Astrocyte (in vitro differentiated cells and primary cell): ENCODE measurements around the gene CTXN3. TPM values are rescaled to one million over a fixed set of nuclear protein-coding genes. Genes with fewer than 3 reads are reported as not detected.

Source experiments
- DNase-seq: peaks from one replicate; pipeline ENCODE4 v3.0.0-alpha.2; 2010; ENCODE audit warnings: low read depth
- FAIRE-seq: peaks from 2 replicates; lab custom pipeline; 2011; peaks lifted over from hg19 to GRCh38; lab: Jason Lieb, UNC
- H2AFZ ChIP-seq: 2 replicates; pipeline ENCODE4 v1.6.0; 2012; ENCODE audit warnings: low read depth, low read length, inconsistent platforms
- H3K27ac ChIP-seq: 2 replicates; pipeline ENCODE4 v1.5.1; 2011; ENCODE audit warnings: low read depth, low read length, inconsistent platforms
- H3K27me3 ChIP-seq: 2 replicates; pipeline ENCODE4 v1.6.0; 2011; ENCODE audit warnings: low read length, inconsistent platforms; ENCODE audit not compliant: insufficient read depth
- H3K36me3 ChIP-seq: 2 replicates; pipeline ENCODE4 v1.5.1; 2011; ENCODE audit warnings: low read length, inconsistent platforms; ENCODE audit not compliant: insufficient read depth
- H3K4me1 ChIP-seq: 2 replicates; pipeline ENCODE4 v1.5.1; 2011; ENCODE audit warnings: low read length, inconsistent platforms; ENCODE audit not compliant: insufficient read depth
- H3K4me2 ChIP-seq: 2 replicates; pipeline ENCODE4 v1.6.0; 2012; ENCODE audit warnings: low read length, inconsistent platforms
- H3K4me3 ChIP-seq: 2 replicates; pipeline ENCODE4 v1.5.1; 2011; ENCODE audit warnings: low read depth, mild to moderate bottlenecking, low read length, inconsistent platforms; ENCODE audit not compliant: insufficient read depth
- H3K79me2 ChIP-seq: 2 replicates; pipeline ENCODE4 v1.6.0; 2012; ENCODE audit warnings: mild to moderate bottlenecking, low read length, inconsistent platforms; ENCODE audit not compliant: insufficient read depth
- H3K9ac ChIP-seq: 2 replicates; pipeline ENCODE4 v1.6.0; 2012; ENCODE audit warnings: mild to moderate bottlenecking, low read length, inconsistent platforms
- H3K9me3 ChIP-seq: 2 replicates; pipeline ENCODE4 v1.5.1; 2012; ENCODE audit warnings: low read depth, mild to moderate bottlenecking, low read length, inconsistent platforms; ENCODE audit not compliant: insufficient read depth
- H4K20me1 ChIP-seq: 2 replicates; pipeline ENCODE4 v1.6.0; 2012; ENCODE audit warnings: low read length, inconsistent platforms; ENCODE audit not compliant: insufficient read depth
- H3K27ac Mint-ChIP-seq: one replicate; pipeline ENCODE4 v1.8.0; 2021; ENCODE audit warnings: mild to moderate bottlenecking, mixed read lengths; ENCODE audit not compliant: unreplicated experiment
- H3K27me3 Mint-ChIP-seq: one replicate; pipeline ENCODE4 v1.8.0; 2021; ENCODE audit warnings: low read depth, mixed read lengths; ENCODE audit not compliant: unreplicated experiment
- H3K36me3 Mint-ChIP-seq: one replicate; pipeline ENCODE4 v1.8.0; 2021; ENCODE audit warnings: low read depth, mixed read lengths; ENCODE audit not compliant: unreplicated experiment
- H3K4me1 Mint-ChIP-seq: one replicate; pipeline ENCODE4 v1.8.0; 2021; ENCODE audit warnings: low read depth, mixed read lengths; ENCODE audit not compliant: unreplicated experiment
- H3K4me3 Mint-ChIP-seq: one replicate; pipeline ENCODE4 v1.8.0; 2021; ENCODE audit warnings: mild to moderate bottlenecking, moderate library complexity, mixed read lengths; ENCODE audit not compliant: unreplicated experiment
- H3K9me3 Mint-ChIP-seq: one replicate; pipeline ENCODE4 v1.8.0; 2021; ENCODE audit warnings: mild to moderate bottlenecking, mixed read lengths; ENCODE audit not compliant: unreplicated experiment
- EZH2 ChIP-seq: IDR thresholded peaks from 2 replicates; pipeline ENCODE4 v1.6.1; 2012; ENCODE audit warnings: mild to moderate bottlenecking, low read length, inconsistent platforms; ENCODE audit not compliant: insufficient read depth
- total RNA-seq: library from RNA; stranded (reverse); gene quantifications from 2 replicates; pipeline ENCODE4 v1.2.1, GENCODE V29; 2021
- TF ChIP-seq, protein P1 (sequence below): IDR thresholded peaks from 2 replicates; pipeline ENCODE4 v1.5.1; 2011; ENCODE audit warnings: low read depth, mild to moderate bottlenecking, inconsistent platforms, low read length, moderate library complexity; ENCODE audit not compliant: insufficient read depth

The CTXN3 gene
- total RNA-seq, 1 donor from 2014 or later: not detected

DNA sequence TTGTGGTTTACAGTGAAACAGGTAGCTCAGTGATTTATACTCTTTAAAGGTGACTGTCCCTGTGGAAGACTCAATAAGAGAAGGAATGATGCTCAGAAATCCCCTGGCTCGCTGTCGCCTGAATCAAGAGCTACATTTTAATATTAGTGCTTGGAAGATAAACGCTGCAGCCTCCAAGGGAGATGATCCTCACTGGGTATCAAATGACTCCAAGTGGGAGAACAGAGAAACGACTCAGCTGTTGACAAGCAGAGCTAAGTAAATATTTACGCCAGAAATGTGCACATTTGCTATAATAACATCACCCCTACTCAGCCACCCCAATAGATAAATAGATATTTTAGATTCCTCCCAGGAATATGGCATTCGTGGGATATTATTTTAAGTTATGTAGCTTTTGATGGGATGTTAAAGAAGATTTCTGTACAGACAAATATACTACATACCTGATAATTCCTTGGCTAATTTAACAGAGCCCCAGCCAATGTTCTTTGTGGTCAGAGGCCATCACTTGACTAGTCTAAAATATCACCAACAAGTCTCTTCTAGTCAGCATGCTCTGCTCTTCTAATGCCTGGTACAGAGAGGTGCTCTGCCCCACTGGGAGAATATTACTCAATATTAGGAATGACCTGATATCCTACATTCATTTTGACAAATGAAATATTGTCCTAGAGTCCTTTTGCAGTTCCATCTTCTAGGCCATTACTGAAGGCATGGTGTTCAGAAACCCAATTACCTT, 36.0 kb downstream of the CTXN3 start:
- H3K27me3 Mint-ChIP-seq: no peaks in the 10 kb centered on the region
- no peaks in the 10 kb centered on the region for H3K36me3 Mint-ChIP-seq
- Histone ChIP-seq H3K4me1 (no peaks in the 10 kb centered on the region), H3K9me3 (no peaks in the 10 kb centered on the region), H3K4me2 (no peak overlapping the region), H3K79me2 (no peaks in the 10 kb centered on the region), H3K27ac (no peak overlapping the region), H3K4me3 (no peak overlapping the region), H3K36me3 (no peaks in the 10 kb centered on the region), H4K20me1 (no peaks in the 10 kb centered on the region), H3K27me3 (no peaks in the 10 kb centered on the region), H3K9ac (no peak overlapping the region), H2AFZ (no peak overlapping the region)
- no peak overlapping the region for H3K27ac Mint-ChIP-seq
- no peaks in the 10 kb centered on the region for H3K4me1 Mint-ChIP-seq
- H3K4me3 Mint-ChIP-seq: no peak overlapping the region
- FAIRE-seq (no peak), DNase-seq (no peak)
- TF ChIP-seq EZH2: no peak
- TF ChIP-seq, protein P1, sequence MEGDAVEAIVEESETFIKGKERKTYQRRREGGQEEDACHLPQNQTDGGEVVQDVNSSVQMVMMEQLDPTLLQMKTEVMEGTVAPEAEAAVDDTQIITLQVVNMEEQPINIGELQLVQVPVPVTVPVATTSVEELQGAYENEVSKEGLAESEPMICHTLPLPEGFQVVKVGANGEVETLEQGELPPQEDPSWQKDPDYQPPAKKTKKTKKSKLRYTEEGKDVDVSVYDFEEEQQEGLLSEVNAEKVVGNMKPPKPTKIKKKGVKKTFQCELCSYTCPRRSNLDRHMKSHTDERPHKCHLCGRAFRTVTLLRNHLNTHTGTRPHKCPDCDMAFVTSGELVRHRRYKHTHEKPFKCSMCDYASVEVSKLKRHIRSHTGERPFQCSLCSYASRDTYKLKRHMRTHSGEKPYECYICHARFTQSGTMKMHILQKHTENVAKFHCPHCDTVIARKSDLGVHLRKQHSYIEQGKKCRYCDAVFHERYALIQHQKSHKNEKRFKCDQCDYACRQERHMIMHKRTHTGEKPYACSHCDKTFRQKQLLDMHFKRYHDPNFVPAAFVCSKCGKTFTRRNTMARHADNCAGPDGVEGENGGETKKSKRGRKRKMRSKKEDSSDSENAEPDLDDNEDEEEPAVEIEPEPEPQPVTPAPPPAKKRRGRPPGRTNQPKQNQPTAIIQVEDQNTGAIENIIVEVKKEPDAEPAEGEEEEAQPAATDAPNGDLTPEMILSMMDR: no peak
- no peaks in the 10 kb centered on the region for H3K9me3 Mint-ChIP-seq

DNA sequence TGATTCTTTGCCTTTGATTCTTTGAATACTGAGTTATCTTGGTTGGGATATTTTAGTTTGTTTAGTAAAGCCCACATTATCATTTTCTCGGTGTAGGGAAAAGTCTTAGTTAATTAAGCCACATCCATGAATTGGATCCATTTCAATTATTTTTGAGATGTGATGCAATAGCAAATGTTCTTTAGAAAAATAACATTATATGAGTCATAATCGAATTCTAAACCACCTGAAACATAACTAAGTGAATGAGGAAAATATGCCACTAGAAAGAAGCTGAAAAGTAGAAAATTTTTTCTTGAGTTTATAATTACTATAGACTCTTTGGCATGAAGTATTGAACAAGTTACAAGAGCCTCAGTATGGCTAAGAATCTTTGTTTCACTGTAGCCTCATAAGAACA, 36.8 kb downstream of the CTXN3 start:
- Mint-ChIP-seq H3K36me3 (no peaks in the 10 kb centered on the region), H3K27me3 (no peaks in the 10 kb centered on the region)

More for the DNA sequence above, 36.8 kb downstream of the CTXN3 start:
- no peak for TF ChIP-seq EZH2
- TF ChIP-seq, protein P1: no peak
- no peaks in the 10 kb centered on the region for H3K36me3 ChIP-seq
- Mint-ChIP-seq H3K4me1 (no peaks in the 10 kb centered on the region), H3K4me3 (no peak overlapping the region), H3K9me3 (no peaks in the 10 kb centered on the region), H3K27ac (no peak overlapping the region)
- H3K9ac ChIP-seq: no peak overlapping the region
- DNase-seq (peak; percentile 24), FAIRE-seq (no peak)
- H3K79me2 ChIP-seq: no peaks in the 10 kb centered on the region
- no peaks in the 10 kb centered on the region for H3K4me1 ChIP-seq
- no peak overlapping the region for H2AFZ ChIP-seq
- no peaks in the 10 kb centered on the region for H3K27me3 ChIP-seq
- H3K9me3 ChIP-seq: no peaks in the 10 kb centered on the region
- H3K27ac ChIP-seq: no peak overlapping the region
- H4K20me1 ChIP-seq: no peaks in the 10 kb centered on the region
- no peak overlapping the region for H3K4me2 ChIP-seq
- H3K4me3 ChIP-seq: no peak overlapping the region
